ENCODE measurements around the gene LIFR. TPM values are rescaled to one million over a fixed set of nuclear protein-coding genes. Genes with fewer than 3 reads are reported as not detected.

LIFR gene
- polyA plus RNA-seq, 1 of the 3 experiments (the other 2 are of a cell fraction) = 3.8 TPM

- H3K4me3 ChIP-seq (ENCODE audit: low read depth in 2 of 2, low read length in 1 of 2) = peak overlapping the region in 1 of 2 experiments; percentile 6; a peak in 1 of 4 replicates
- no peak overlapping the region for H3K4me2 ChIP-seq
- no peaks in the 10 kb centered on the region for H3K27me3 ChIP-seq (ENCODE audit: insufficient read depth)
- TF ChIP-seq CTCF (IDR thresholded peaks at IDR 0.05) (peak; percentile 72), MXI1 (IDR thresholded peaks at IDR 0.05; ENCODE audit: low read depth, low read length) (no peak), MEF2A (IDR thresholded peaks at IDR 0.05; ENCODE audit: borderline replicate concordance, low read depth) (no peak), SMC3 (IDR thresholded peaks at IDR 0.05; ENCODE audit: low read depth, low read length) (peak; percentile 75), NFIC (IDR thresholded peaks at IDR 0.05; ENCODE audit: borderline replicate concordance) (no peak), JUND (IDR thresholded peaks at IDR 0.05) (no peak), RAD21 (IDR thresholded peaks at IDR 0.05; ENCODE audit: low read length) (peak; percentile 66), CHD2 (IDR thresholded peaks at IDR 0.05; ENCODE audit: low read length, partially characterized antibody) (no peak)
- ChIA-PET CTCF (interaction anchor here (0.7 to 5.0 kb wide), 14 partner anchors 11 to 341 kb away, joined by 3 to 41 read pairs (median 4); no protein-coding TSS in a partner anchor), POLR2A (no interaction called here)
- no peak overlapping the region for H3K9ac ChIP-seq
- peaks cover 0 to 14% of the 10 kb centered on the region in 2 experiments; a peak in 3 of 4 replicates for H3K4me1 ChIP-seq (ENCODE audit: control insufficient read depth in 1 of 2, insufficient read depth in 2 of 2, low read depth in 1 of 2, low read length in 1 of 2)
- no peak overlapping the region for H2AFZ ChIP-seq (ENCODE audit: low read depth)
- H3K36me3 ChIP-seq (replicated peaks in 1 of 2; ENCODE audit: control insufficient read depth in 1 of 2, insufficient read depth in 2 of 2, low read length in 1 of 2) = no peaks in the 10 kb centered on the region
- no peak overlapping the region for H3K27ac ChIP-seq (ENCODE audit: low read depth in 2 of 2, low read length in 1 of 2)
- H3K9me2 ChIP-seq = no peaks in the 10 kb centered on the region
- no peaks in the 10 kb centered on the region for H3K9me3 ChIP-seq
- 0 out of 2 replicates have a peak, but pooled peaks cover 4% of the 10 kb centered on the region for H4K20me1 ChIP-seq (ENCODE audit: insufficient read depth)
- 63% methylated on average over 10 of the region's 10 CpGs for WGBS (ENCODE audit: low lambda C conversion rate)
- peaks cover 34% of the 10 kb centered on the region; the same call in 1 of the 2 replicates for H3K79me2 ChIP-seq (ENCODE audit: insufficient read depth)
- H3F3A ChIP-seq (replicated peaks; ENCODE audit: insufficient read depth) = no peaks in the 10 kb centered on the region
- peak; percentile 52 for DNase-seq
Measured at GRCh38 chr5:38551030-38552017, 5.1 kb downstream of the LIFR start.

- no peak for DNase-seq
- TF ChIP-seq SMC3 (IDR thresholded peaks at IDR 0.05; ENCODE audit: low read depth, low read length) = no peak
- TF ChIP-seq TAF1 (IDR thresholded peaks at IDR 0.05; ENCODE audit: borderline replicate concordance, low read depth, low read length) = no peak
- TF ChIP-seq MEF2A (IDR thresholded peaks at IDR 0.05; ENCODE audit: borderline replicate concordance, low read depth) = no peak
- TF ChIP-seq GABPA (IDR thresholded peaks at IDR 0.05; ENCODE audit: low read depth) = no peak
- TF ChIP-seq POLR2AphosphoS5 (IDR thresholded peaks at IDR 0.05; ENCODE audit: low read depth, low read length) = no peak
- TF ChIP-seq SIN3A (IDR thresholded peaks at IDR 0.05; ENCODE audit: borderline replicate concordance, low read depth, low read length) = no peak
- no peak for TF ChIP-seq MXI1 (IDR thresholded peaks at IDR 0.05; ENCODE audit: low read depth, low read length)
- TF ChIP-seq RXRA (IDR thresholded peaks at IDR 0.05; ENCODE audit: borderline replicate concordance, low read depth) = no peak
- no peak for TF ChIP-seq GATA2 (CRISPR knock-in tag; IDR thresholded peaks at IDR 0.05)
- TF ChIP-seq USF2 (IDR thresholded peaks at IDR 0.05; ENCODE audit: borderline replicate concordance, low read depth, low read length) = no peak
- no peak for TF ChIP-seq MAX (IDR thresholded peaks at IDR 0.05; ENCODE audit: low read depth)
- no peak for TF ChIP-seq RCOR1 (IDR thresholded peaks at IDR 0.05; ENCODE audit: low read length)
- no peak for TF ChIP-seq JUND (IDR thresholded peaks at IDR 0.05)
- TF ChIP-seq PBX3 (IDR thresholded peaks at IDR 0.05) = no peak
Measured at GRCh38 chr5:38548064-38548759, 8.2 kb downstream of the LIFR start.

More at GRCh38 chr5:38548064-38548759, 8.2 kb downstream of the LIFR start:
- Histone ChIP-seq H3K36me3 (replicated peaks in 1 of 2; ENCODE audit: control insufficient read depth in 1 of 2, insufficient read depth in 2 of 2, low read length in 1 of 2) (no peaks in the 10 kb centered on the region), H3K4me1 (ENCODE audit: control insufficient read depth in 1 of 2, insufficient read depth in 2 of 2, low read depth in 1 of 2, low read length in 1 of 2) (peaks cover 0 to 14% of the 10 kb centered on the region in 2 experiments; a peak in 2 of 4 replicates), H3K4me2 (no peak overlapping the region), H3F3A (replicated peaks; ENCODE audit: insufficient read depth) (no peaks in the 10 kb centered on the region), H3K27me3 (ENCODE audit: insufficient read depth) (no peaks in the 10 kb centered on the region), H3K4me3 (ENCODE audit: low read depth in 2 of 2, low read length in 1 of 2) (no peak overlapping the region), H3K27ac (ENCODE audit: low read depth in 2 of 2, low read length in 1 of 2) (no peak overlapping the region), H3K9me3 (no peaks in the 10 kb centered on the region), H2AFZ (ENCODE audit: low read depth) (no peak overlapping the region), H3K9ac (no peak overlapping the region), H3K9me2 (no peaks in the 10 kb centered on the region), H3K79me2 (ENCODE audit: insufficient read depth) (peaks cover 33% of the 10 kb centered on the region; the same call in 1 of the 2 replicates), H4K20me1 (ENCODE audit: insufficient read depth) (0 out of 2 replicates have a peak, but pooled peaks cover 4% of the 10 kb centered on the region)
- POLR2A ChIA-PET = no interaction called here
- 81% methylated on average over 1 of the region's 1 CpG for WGBS (ENCODE audit: low lambda C conversion rate)
- CTCF ChIA-PET = interaction anchor here (1.9 kb wide), 1 partner anchor 261 kb away, joined by 5 read pairs; no protein-coding TSS in a partner anchor

Data from SK-N-SH (cell line).